Coronary artery (tissue), 2 donors: Measurements from ENCODE around the gene SAFB2.

Source experiments
- DNase-seq: peaks from one replicate; pipeline ENCODE4 v3.0.0-alpha.2; 2017; ENCODE audit warnings: low spot score
- H3K27ac ChIP-seq, 2 donors: fragments of 200-600 bp; sonication (generic); one replicate each; pipeline ENCODE4 v1.5.1; 2016 to 2019
- H3K4me3 ChIP-seq: fragments of 200-600 bp; sonication (generic); 2 replicates; pipeline ENCODE4 v1.5.1; 2016; ENCODE audit warnings: mild to moderate bottlenecking, moderate library complexity
- CTCF ChIP-seq: fragments of 200-600 bp; sonication (generic); IDR thresholded peaks from one replicate; pipeline ENCODE4 v1.5.1; 2019; ENCODE audit warnings: antibody characterized with exemption

Gene SAFB2

GRCh38 chr19:5590865-5591154 is 31.8 kb downstream of the SAFB2 start:
- H3K27ac ChIP-seq: no peak overlapping the region

GRCh38 chr19:5590151-5590864 is 32.3 kb downstream of the SAFB2 start:
- no peak overlapping the region for H3K4me3 ChIP-seq
- H3K27ac ChIP-seq: no peak overlapping the region
- TF ChIP-seq CTCF: no peak
- no peak for DNase-seq

More at GRCh38 chr19:5590865-5591154, 31.8 kb downstream of the SAFB2 start:
- DNase-seq: no peak
- no peak overlapping the region for H3K4me3 ChIP-seq
- TF ChIP-seq CTCF: no peak

DNA sequence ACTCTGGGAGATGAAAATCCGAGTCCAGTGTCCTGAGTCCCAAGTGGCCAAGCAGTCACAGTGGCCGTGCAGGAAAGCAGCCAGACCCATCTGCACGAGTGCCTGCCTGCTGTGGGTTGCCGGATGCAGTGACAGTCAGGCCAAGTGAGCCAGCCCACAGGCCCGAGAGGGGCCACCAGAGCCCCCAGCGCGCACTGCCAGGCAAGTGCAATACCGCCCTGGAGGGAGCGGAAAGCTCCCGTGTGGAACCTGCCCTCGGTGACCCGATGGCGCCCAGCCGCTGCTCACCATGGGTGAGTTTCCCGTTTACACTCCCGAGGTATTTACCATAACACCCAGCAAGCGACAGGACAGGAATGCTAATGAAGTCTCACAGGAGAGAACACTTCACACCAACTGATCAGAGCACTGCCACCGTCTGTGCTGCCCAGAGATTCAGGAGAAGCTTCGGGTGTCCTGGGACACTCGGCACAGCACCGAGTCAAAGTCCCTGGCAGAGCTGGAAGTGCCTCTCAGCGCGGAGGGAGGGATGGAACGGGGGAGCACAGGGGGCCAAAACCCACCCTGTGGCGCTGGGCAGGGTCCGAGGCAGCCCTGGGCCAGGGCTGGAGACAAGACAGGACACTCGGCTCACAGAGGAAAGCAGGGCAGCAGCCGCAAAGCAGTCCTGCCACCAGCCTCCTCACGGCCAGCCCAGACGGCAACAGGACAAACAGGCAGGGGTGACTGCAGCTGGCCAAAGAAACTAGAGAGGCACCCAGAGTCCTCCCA is 33.5 kb downstream of the SAFB2 start:
- Histone ChIP-seq H3K4me3 (no peak overlapping the region), H3K27ac (no peak overlapping the region)
- no peak for DNase-seq
- no peak for TF ChIP-seq CTCF

DNA sequence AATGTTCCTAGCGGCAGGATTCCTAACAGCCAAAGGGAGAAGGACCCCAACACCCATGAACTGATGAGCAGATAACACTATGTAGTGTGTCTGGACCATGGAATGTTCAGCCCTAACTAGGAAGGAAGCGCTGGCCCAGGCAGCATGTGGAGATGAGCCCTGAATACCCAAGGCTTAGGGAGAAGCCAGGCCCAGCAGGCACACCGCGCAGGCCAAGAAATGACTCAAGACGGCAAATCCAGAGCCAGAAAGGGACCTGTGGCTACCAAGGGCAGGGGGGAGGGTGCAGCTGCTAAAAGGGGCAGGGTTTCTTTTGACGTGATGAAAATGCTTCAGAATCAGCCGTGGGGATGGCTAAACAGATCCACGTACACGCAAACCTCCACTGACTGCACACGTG is 34.1 kb downstream of the SAFB2 start:
- TF ChIP-seq CTCF: no peak
- no peak for DNase-seq
- Histone ChIP-seq H3K4me3 (no peak overlapping the region), H3K27ac (no peak overlapping the region)

DNA sequence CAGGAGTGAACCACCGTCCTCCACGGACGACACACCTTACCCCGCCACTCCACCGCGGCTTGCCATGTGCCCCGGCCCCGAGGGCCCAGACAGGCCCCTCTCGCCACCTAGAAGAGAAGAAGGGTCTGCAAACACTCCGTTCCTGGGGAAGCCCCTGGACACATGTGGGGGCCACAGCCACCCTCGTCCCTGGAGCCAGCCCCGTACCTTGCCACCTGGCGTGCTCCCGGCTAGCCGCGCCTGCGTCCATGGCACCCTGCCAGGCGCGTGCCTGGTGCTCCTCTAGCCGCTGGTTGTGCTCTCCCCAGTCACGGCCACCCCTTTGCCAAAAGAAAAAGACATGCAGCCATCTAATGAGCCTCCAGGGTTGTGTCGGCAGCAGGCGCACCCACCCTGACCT is 34.9 kb downstream of the SAFB2 start:
- no peak for DNase-seq
- H3K27ac ChIP-seq: no peak overlapping the region
- no peak overlapping the region for H3K4me3 ChIP-seq
- no peak for TF ChIP-seq CTCF

- H3K4me3 ChIP-seq: no peak overlapping the region
- no peak overlapping the region for H3K27ac ChIP-seq
- TF ChIP-seq CTCF: no peak
- DNase-seq: no peak
Measured at GRCh38 chr19:5587071-5587455, 35.5 kb downstream of the SAFB2 start.
